SH-SY5Y (cell line): Measurements from ENCODE around the gene CHAC2.

Experiments
- GATA2 ChIP-seq: IDR thresholded peaks from 2 replicates; pipeline ENCODE4 v1.6.1; 2011; ENCODE audit warnings: mild to moderate bottlenecking, low read depth, low read length
- GATA3 ChIP-seq: IDR thresholded peaks from 2 replicates; pipeline ENCODE4 v1.6.1; 2011; ENCODE audit warnings: low read depth, mild to moderate bottlenecking, low read length, moderate library complexity

GRCh38 chr2:53765767-53766166 is 1.8 kb upstream of the CHAC2 start:
- TF ChIP-seq GATA2 (no peak), GATA3 (no peak)
